Fibroblast of mammary gland (primary cell): ENCODE results near the gene GPC6.

Experiments
- DNase-seq: peaks from one replicate; pipeline ENCODE4 v3.0.0-alpha.2; 2010; ENCODE audit warnings: low read depth
- H3K4me3 ChIP-seq: 2 replicates; pipeline ENCODE4 v1.5.1; 2011; ENCODE audit warnings: low read depth, mild to moderate bottlenecking, low read length, moderate library complexity; ENCODE audit not compliant: control insufficient read depth
- TF ChIP-seq, protein P1 (sequence below): conservative IDR thresholded peaks from 2 replicates; pipeline ENCODE4 v1.5.1; 2011; ENCODE audit warnings: low read depth, low read length, inconsistent platforms; ENCODE audit not compliant: control insufficient read depth, insufficient read depth

The GPC6 gene

DNA sequence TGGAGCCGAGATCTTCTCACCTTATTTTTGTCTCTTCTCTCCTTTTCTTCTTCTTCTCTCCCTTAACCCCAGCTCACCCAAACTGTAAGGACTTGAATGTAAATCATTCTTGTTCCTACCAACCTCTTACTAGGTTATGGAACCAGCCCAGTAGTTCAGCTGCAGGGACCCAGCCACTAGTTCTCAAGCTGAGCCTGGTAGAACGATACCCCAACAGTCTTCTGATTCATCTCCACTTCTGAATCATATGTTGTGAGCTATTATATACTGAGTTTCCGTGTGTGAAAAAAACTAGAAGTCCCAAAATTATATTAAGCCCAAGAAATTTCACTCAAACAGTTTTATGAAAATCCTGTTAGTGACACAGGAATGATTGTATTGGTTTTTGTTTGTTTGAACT is 1185.1 kb downstream of the GPC6 start:
- DNase-seq: no peak
- no peak overlapping the region for H3K4me3 ChIP-seq
- TF ChIP-seq, protein P1, sequence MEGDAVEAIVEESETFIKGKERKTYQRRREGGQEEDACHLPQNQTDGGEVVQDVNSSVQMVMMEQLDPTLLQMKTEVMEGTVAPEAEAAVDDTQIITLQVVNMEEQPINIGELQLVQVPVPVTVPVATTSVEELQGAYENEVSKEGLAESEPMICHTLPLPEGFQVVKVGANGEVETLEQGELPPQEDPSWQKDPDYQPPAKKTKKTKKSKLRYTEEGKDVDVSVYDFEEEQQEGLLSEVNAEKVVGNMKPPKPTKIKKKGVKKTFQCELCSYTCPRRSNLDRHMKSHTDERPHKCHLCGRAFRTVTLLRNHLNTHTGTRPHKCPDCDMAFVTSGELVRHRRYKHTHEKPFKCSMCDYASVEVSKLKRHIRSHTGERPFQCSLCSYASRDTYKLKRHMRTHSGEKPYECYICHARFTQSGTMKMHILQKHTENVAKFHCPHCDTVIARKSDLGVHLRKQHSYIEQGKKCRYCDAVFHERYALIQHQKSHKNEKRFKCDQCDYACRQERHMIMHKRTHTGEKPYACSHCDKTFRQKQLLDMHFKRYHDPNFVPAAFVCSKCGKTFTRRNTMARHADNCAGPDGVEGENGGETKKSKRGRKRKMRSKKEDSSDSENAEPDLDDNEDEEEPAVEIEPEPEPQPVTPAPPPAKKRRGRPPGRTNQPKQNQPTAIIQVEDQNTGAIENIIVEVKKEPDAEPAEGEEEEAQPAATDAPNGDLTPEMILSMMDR: no peak

DNA sequence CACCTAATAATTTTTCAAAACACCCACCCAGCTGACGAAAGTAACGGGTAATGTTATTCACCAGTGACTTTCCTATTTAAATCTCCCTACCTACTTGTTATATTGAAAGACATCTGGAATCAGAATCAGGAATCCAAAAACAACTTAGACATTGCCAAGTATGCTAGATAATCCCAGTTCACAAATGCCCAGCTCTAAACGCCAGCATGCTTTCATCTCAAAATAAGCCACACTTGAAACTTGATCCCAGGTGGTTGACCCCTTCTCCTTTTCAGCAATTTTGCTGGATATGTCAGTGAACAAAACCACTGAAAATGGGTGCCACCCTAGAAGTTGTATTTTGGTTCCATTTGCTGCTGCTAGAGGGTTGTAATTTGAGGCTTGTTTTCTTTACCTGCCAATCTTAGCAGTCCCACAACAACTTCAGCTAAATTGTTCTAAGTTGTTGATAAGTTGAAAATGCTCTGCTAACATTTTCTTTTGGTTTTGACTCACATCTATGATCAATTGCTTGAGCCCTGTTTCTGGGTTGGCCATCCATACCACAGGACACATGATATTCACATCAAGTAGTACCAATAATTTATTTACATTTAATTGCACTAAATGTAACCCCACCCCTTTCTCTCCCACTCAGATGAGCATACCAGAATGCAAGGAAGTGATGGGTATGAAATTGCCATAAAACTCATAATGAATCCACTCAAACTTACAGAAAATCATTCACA is 1186.4 kb downstream of the GPC6 start:
- no peak overlapping the region for H3K4me3 ChIP-seq
- no peak for DNase-seq
- TF ChIP-seq, protein P1: no peak

DNA sequence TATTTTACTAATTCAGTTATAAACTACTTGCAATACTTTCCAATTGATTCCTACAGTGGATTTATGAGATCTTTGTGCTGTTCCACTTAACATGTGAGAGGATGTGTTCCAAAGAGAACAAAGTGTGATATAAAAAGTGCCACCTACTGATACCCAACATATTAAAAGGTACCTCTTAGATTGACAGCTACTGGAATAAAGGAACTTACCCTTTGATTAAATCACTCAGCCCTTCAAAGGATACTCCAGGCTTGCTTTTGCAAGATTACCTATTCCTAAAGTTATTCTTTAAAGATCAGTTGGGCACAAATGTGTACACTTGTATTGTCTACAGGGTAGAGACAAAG is 1187.0 kb downstream of the GPC6 start:
- TF ChIP-seq, protein P1: no peak
- no peak for DNase-seq
- H3K4me3 ChIP-seq: no peak overlapping the region

DNA sequence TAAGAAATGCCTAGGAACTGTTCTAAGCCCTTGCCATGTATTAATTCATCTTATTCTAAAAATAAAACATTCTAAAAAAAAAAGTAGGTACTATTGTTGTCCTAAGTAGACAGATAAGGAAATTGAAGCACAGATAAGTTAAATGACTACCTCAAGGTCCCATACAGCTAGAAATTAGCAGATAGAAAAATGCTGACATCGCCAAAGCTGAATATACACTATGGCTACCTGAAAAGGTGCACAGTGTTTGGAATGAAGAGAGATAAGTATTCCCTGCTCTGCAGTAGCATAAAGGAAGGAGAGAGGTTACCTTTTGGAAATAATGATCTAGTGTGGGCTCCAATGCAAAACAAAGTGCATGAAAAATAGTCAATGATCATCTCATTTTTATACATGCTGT is 1187.5 kb downstream of the GPC6 start:
- no peak overlapping the region for H3K4me3 ChIP-seq
- no peak for DNase-seq
- TF ChIP-seq, protein P1: no peak

DNA sequence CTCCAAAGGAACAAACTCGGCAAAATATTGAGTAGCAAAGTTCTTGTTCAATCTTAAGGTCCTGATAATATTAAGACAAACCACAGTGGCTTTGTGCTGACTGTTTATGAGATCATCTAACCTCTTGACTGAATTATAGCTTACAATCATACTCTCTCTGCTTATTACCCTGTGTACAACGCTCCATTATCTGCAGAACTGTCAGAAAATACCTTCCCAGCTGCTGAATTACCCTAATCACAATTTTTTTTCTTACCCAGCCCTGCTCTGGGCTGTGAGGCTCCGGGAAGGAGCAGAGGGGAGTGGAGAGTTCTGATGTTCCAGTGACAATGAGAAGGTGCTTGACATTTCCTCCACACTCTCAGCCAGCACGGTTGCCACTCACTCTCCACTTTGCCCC is 1188.1 kb downstream of the GPC6 start:
- H3K4me3 ChIP-seq: no peak overlapping the region
- DNase-seq: peak; percentile 36
- TF ChIP-seq, protein P1: no peak

DNA sequence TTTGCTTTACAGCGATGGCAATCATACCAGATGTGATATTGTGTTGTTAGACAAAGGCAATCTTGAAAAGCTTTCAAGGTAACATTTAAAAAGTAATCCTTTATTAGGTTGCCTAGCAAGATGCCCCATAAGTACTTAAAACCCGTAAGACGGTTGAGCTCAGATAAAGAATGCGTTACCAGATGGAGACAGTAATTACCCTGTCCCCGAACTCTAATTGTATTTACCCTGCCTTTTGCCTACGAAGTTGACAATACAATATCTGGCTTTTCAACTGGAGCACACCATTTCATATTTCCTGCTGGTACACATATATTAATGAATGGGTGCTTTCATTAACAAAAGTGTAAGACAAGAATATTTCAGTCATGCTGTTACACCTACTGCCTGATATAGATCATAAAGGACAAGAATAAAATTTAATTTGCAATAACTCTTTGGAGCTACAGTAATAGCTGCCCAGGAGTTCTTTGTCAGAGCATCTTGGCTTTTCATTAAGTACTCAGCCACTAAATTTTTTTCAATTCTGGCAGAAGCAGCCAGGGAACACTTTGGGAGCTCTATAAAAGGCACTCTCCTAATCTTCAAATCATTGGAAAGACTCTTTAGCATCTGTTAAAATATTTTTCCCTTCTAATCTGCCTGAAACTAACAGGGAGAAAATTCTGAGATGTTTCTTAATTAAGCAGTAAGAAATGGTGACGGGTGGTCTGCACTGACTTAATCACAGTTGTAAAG is 1189.1 kb downstream of the GPC6 start:
- TF ChIP-seq, protein P1: no peak
- H3K4me3 ChIP-seq: no peak overlapping the region
- DNase-seq: no peak
